GM18520 (cell line): Measurements from ENCODE around the gene SGCE.

Experiments
- ATAC-seq: cut with Tn5 transposase; IDR thresholded peaks from one replicate; pipeline ENCODE4 v1.9.1; 2021; ENCODE audit not compliant: unreplicated experiment

The SGCE gene

GRCh38 chr7:94660006-94660405, 4.1 kb upstream of the SGCE start:
- ATAC-seq = no peak

GRCh38 chr7:94658826-94659225, 2.9 kb upstream of the SGCE start:
- ATAC-seq = no peak

- peak; percentile 86 for ATAC-seq
These were observed 2.1 kb upstream of the SGCE start for GRCh38 chr7:94657771-94658693.

- no peak for ATAC-seq
These were observed 1.2 kb upstream of the SGCE start for GRCh38 chr7:94656925-94657731.

GRCh38 chr7:94656658-94656924, 658 bp upstream of the SGCE start:
- no peak for ATAC-seq

- no peak for ATAC-seq
These were observed 646 bp downstream of the SGCE start for GRCh38 chr7:94655126-94655847.

GRCh38 chr7:94654783-94655125, 1.2 kb downstream of the SGCE start:
- ATAC-seq = no peak

GRCh38 chr7:94650147-94651051, 5.5 kb downstream of the SGCE start:
- no peak for ATAC-seq

GRCh38 chr7:94649450-94649849, 6.5 kb downstream of the SGCE start:
- ATAC-seq = peak; percentile 66

GRCh38 chr7:94648731-94649130, 7.2 kb downstream of the SGCE start:
- ATAC-seq = no peak

- no peak for ATAC-seq
These were observed 8.6 kb downstream of the SGCE start for GRCh38 chr7:94647295-94647694.

GRCh38 chr7:94643771-94644545, 12.0 kb downstream of the SGCE start:
- ATAC-seq = no peak

- no peak for ATAC-seq
These were observed 12.9 kb downstream of the SGCE start for GRCh38 chr7:94642838-94643653.

- ATAC-seq = no peak
These were observed 16.5 kb downstream of the SGCE start for GRCh38 chr7:94639384-94639783.

- no peak for ATAC-seq
These were observed 20.2 kb downstream of the SGCE start for GRCh38 chr7:94635687-94636086.

- no peak for ATAC-seq
These were observed 21.4 kb downstream of the SGCE start for GRCh38 chr7:94634502-94634901.

- no peak for ATAC-seq
These were observed 22.2 kb downstream of the SGCE start for GRCh38 chr7:94633687-94634086.

GRCh38 chr7:94633014-94633341, 23.0 kb downstream of the SGCE start:
- ATAC-seq = no peak

- ATAC-seq = peak; percentile 75
These were observed 23.5 kb downstream of the SGCE start for GRCh38 chr7:94632338-94633013.
